Activated naive CD4-positive, alpha-beta T cell treated with Interleukin-2 at 50 U/mL for 16 hours (primary cell): Measurements from ENCODE around the gene SYNDIG1L.
"Not testable (repeated sequence)": the region's sequence is repeated elsewhere in the genome, so short reads cannot be mapped to it uniquely, and the experiment has no call there.

Experiments used
- DNase-seq: peaks from one replicate; pipeline ENCODE4 v3.0.0-alpha.2; 2020

The SYNDIG1L gene

DNA sequence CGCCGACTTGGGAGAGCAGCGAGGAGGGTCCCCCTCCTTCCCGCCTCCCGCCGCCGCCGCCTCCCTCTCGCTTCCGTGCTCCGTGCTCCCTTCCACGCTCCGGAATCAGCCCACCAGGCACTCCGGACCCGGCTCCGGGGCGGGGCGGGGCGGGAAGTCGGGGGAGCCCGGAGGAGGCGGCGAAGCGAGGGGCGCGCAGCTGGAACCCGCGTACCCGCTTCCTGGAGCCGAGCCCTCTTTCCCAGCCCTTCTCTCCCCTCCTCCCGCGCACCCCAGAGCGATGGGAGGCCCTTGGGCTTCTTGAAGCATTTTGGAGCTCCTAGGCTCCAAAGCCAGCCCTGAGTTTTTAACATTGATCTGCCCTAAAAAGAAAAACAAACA lies at the start of gene SYNDIG1L:
TSS of gene SYNDIG1L (minus strand) at position 9 of the 381 bp plus-strand sequence. CDS start 16,466 bp downstream, outside the sequence.
- no peak for DNase-seq

DNA sequence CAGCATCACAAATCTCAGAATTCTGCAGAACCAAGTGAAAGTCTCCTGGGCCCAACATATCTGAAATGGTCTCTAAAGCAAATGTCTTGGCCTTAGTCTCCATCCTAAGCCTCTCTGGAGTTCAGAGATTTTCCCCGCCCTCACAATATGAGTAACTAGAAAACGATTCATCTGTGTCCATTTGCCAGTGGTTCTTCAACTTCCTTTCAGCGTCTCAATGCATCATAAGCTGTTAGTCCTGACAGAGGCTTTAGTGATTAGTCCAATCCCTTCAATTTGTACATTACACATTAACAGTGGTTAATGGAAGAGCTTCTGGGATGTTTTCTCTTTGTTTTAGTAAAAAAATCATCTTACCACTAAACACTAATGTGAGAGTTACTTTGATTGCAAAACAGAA lies 49.7 kb upstream of the SYNDIG1L start:
- no peak for DNase-seq

DNA sequence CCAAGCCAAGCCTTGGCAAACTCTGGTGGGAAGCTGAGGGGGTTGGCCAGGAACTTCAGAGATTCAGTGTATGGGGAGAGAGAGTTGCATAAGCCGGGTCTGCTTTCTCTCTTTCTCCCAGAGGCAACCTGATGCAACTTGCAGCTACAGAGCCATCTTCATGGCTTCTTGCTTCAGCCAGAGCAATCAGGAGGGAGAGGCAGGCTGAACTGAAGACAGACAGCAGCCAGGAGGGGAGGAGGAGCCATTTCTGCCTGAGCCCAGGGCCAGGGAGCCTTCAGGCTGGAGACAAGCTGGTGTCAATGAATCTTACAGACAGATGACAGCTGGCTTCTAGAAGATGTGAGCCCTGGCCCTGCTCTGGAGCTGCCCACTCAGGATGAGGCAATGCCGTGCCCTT lies 48.4 kb upstream of the SYNDIG1L start:
- no peak for DNase-seq

DNA sequence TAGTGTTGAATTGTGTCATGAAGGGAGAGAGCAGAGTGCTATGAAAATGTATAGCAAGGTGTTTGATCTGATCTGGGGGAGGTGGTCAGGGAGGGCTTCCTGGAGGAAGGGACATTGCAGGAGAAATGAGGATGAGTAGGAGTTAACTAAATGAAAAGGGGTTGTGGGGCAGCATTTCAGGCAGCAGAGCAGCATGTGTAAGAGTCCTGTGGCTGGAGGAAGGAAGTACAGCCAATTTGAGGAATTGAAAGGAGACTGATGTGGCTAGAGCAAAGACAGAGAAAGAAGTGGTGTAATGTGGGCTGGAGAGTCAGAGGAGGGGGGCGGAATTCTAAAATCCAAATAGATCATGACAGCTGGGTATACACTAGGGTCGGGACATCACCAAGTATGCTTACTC lies 46.6 kb upstream of the SYNDIG1L start:
- no peak for DNase-seq

DNA sequence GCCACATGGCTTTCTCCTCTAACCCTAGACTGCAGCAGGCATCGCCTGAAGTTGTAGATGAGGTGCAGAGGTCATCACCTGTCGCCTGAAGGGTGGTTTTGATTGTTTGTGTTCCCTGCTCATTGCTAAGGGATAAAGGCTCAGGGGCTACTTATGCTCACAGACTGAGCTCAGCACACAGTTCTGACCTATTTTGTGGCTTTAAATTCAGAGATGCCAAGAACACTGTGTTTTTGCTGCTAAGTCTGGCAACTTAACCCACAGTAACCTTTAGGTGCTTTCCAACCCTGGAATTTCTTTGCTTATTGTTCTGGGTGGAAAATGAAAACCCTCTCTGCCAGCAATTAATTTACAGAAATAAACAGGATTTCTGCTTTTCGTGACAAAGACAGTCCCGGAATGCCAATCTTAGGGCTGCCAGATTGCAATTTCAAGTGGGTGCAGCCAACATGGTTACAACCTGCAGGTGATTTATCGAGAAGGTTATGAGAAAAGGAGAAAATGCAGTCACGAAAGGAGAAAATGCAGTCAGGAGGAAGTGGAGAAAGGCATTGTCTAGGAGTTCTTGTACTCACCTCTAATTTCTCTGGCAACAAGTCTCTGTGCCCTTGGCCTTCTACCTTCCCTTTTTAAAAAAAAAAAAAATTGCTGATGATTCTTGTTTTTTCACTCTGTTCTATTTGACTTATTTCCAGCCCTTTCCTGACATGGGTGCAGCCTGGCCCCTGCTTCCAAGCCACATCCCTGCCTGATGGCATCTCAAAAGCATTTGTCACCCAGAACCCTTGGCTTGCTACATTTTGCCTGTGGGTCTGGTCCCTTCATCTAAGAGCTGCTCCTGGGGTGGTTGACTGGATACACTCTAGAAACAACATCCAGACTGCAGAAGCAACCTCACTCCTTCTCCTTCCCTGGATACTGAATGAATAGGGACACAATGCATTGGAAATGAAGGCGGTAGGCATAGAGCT lies 43.8 kb upstream of the SYNDIG1L start:
- DNase-seq: no peak

DNA sequence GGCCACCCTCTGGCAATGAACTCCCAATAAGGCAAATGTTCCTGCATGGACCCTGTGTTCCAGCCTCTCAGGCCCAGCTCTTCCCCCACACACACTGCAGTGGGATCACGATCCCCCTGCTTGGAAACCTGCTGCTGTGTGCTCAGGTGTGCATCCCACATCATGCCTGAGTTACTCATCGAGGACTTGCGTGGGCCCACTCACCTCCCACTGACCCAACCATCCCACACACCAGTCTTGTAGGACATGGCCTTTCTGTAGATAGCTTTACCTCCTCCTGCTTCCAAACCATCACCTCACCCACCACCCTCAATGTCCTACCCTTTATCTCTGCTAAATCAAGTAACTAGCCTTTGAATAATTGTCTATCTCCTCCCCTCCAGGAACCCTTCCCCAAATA lies 42.5 kb upstream of the SYNDIG1L start:
- no peak for DNase-seq

DNA sequence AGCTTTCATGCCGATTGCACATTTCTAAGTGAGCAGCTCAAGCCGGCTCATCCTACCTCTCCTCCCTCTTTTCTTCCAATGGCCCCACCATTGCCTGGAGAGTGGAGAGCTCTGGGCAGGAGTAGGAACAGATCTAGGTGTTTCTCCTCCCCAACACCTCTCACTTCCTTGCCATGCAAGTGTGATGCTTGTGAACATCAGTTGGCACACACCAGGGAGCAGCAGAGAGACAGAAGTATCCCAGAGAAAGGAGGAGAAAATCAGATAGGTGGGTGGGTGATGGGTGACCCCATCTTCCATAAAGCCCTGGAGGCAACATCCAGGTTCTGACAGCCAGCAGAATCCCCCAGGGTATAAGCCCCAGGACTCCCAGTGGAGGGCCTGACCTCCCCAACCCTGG lies 39.3 kb upstream of the SYNDIG1L start:
- no peak for DNase-seq

DNA sequence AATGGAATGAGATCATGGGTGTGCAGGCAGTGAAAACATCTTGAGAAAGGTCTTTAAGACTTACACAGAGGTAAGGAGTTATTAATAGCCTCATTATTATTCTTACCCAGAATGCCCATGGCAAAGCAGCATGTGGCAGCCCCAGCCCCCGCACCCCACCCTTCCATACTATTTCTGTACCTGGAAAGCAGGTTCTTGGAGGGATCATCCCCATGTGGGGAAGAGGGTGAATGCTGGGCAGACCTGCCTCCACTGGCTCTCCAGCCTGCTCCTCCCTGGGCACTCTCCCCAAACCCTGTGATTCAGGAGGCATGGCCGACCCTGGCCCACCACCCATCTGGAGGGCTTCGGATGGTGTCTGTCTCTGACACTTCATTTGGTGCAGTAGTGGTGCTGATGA lies 38.8 kb upstream of the SYNDIG1L start:
- no peak for DNase-seq

DNA sequence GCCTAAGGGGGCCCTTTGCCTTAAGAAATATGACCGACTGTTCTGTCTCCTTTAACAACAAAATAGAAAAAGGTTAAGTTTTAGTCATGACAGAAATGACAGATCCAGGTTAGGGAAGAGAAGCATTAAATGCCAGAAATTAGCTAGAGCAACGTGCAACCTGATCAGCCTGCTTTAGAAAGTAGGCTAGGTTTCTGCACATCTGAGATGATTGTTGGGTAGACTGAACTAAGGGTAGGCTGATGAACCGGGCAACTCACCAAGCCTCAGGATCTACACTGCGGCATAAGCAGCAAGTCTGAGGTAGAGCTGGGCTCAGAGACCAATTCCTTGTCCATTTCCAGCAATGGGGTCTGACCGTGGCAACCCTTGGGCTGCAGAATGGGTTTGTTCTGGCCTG lies 37.7 kb upstream of the SYNDIG1L start:
- DNase-seq: no peak

DNA sequence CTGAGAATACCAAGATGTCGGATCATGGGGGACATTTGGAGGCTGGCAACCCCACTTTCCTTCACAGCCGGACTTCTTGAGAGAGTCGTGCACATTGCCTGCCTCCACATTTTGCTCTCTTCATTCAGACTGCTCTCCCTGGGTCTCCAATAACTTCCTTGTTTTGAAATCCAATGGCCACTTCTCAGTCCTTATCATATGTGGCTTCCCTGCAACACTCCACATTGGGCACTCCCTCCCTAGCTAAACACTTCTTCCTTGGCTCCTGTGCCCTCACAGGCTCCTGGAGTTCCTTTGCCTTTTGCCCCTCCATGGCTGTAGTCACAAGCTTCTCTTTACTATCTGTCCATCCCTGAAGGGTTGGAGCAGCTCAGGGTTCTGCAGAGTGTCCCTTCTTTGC lies 37.0 kb upstream of the SYNDIG1L start:
- no peak for DNase-seq

DNA sequence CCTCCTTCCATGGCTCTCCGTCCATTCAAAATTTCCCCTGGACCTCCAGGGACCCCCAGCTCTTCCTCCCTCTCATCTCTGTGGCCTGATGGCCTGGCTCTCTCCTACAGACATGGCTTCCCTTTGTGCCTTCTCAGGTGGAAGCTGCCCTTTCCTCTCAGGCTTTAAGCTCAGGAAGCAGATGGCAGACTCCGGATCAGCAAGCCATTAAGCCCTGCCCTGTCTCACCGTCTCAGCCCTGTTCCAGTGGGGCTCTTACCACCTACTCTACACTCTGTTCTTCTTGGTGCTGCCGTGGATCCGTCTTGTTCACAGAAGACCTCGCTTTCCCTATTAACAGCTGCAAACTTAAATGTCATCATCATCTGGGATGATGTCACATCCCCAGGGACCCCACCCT lies 34.0 kb upstream of the SYNDIG1L start:
- DNase-seq: no peak

DNA sequence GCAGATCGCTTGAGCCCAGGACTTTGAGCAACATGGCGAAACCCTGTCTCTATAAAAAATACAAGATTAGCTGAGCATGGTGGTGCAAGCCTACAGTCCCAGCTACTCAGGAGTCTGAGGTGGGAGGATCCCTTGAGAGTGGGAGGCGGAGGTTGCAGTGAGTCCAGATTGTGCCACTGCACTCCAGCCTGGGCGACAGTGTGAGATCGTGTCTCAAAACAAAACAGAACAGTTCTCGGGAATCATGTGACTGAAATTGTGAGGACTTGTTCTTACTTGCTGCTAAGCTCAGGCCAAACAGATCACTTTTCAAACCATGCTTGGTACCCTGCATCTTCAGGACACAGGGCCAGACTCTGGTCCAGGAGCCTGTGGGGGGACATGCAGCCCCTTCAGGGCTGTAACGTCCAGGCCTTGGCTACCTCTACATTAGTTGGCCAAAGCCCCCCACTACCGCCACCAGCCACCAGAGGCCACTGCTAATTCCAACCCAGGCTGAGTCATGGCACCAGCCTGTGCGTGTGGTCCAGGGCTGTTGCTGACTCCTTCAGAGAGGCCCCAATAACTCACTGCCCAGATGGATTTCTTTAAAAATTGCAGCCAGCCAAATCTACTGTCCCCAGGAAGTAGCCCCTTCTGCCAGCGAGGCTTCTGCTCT lies 33.4 kb upstream of the SYNDIG1L start:
- peak; percentile 24 for DNase-seq

DNA sequence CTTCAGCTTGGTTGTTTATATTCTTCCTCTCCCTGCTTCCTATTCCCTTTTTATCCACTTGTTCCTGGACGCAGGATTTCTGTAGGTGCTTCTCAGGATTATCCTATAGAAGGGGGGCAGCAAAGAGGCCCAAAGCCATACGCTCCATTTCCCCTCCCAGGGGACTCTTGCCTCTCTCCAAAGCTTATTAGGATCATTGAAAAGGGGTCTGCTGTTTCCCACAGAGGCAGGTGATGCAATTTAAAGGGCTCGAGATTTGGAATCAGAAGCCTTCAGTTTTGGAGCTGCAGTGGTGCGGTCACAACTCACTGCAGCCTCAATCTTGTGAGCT lies 31.5 kb upstream of the SYNDIG1L start:
- DNase-seq: no peak

DNA sequence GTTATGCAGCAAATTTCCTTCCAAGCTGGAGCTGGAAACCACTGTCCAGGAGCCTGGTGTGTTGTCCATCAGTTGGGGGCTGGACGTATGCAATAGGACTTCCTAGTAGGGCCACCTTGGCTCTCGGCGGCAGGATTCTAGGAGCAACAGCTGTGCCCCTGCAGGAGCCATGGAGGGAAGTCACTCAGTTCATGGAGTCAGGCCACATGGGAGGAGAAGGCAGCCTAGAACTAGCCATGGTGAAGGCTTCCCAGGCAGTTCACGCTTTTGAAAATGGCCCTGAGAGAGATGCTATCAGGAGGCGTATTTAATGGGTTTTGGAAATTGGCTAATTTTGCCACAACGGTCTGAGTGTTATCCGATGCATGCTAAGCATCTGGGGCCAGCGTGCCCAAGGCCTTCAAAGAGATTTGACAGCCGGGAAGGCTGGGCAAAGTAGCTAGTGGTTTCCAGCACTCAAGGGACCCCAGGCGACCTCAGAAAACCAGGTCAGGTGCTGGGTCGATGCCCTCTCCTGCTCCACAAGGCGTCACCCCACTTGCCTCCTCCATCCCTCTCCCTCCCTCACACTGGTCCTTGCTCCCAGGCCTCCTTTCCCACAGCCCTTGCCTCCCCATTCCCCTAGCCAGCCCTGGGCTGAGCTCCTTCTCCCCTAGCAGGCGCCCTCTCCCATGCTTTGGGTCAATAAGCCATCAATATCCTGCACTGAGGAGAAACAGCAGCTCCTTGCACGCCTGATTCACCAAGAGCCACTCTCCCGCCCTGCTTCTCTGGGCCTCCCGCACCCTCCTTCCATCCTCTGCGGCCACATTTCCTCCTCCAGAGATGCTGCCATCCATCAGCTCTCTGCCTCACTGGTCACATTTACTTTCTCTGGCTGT lies 30.9 kb upstream of the SYNDIG1L start:
- no peak for DNase-seq

DNA sequence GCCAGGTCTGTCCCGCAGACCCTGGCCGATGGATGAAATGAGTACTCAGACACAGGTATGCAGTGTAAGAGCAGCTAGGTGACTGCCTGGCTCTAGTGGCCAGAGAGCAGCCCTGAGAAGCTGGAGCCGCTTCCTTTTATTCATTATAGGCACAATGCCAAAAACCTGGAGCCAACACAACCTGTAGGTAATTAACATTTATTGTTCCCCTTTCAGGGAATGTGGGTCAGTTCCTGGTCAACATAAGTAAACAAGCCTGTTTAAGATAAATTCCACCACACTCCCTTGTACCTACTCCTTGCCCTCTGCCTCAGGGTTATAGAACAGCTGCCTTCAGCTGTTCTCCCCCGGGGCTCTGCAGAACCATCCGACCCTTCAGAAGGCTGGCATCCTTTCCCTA lies 28.4 kb upstream of the SYNDIG1L start:
- DNase-seq: not testable (repeated sequence)

DNA sequence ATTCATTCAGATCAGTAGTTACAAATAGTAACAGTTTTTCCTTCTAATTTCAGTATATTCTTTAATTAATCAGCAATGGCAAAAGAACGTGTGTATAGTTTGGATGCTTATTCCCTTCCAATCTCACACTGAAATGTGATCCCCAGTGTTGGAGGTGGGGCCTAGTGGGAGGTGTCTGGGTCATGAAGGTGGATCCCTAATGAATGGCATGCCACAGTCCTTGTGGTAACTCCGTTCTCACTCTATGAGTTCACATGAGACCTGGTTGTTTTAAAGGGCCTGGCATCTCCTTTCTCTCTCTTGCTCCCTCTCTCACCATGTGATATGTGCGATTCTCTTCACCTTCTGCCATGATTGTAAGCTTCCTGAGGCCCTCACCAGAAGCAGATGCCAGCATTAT lies 18.9 kb upstream of the SYNDIG1L start:
- DNase-seq: no peak

DNA sequence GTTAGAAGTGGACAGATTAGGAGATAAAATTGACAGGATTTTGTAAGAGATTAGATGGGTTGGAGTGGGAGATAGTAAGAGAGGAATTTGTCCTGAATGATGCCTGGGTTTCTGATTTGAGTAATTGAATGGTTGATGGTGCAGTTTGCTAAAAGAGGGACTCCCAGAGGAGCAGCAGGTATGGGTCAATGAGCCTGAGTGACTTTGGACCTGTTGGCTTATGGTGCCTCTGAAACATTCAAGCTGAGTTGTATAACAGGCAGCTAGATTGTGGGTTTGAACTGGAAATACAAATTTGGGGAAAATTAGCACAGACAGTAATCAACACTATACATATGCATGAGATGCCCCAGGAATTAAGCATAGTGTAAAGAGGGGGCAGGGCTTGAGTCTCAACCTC lies 16.7 kb upstream of the SYNDIG1L start:
- DNase-seq: no peak

DNA sequence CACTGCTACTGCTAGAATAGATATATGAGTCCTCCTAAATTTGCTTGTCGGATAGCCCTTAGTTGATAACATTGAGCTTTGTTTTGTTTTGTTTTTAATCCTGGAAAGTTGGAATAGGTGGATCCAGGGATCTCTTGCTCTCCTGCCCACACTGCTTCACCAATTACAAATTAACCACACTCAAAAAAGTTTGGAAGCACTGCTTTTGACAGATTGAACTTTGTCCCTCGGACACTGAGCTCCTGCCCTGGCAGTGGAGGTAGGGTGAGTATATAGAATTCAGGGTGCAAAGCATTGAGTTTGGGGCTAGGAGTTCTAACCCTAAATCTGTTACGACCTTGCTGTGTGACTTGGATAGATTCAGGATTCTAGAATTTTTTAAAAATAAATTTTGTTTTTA lies 15.1 kb upstream of the SYNDIG1L start:
- DNase-seq: no peak

DNA sequence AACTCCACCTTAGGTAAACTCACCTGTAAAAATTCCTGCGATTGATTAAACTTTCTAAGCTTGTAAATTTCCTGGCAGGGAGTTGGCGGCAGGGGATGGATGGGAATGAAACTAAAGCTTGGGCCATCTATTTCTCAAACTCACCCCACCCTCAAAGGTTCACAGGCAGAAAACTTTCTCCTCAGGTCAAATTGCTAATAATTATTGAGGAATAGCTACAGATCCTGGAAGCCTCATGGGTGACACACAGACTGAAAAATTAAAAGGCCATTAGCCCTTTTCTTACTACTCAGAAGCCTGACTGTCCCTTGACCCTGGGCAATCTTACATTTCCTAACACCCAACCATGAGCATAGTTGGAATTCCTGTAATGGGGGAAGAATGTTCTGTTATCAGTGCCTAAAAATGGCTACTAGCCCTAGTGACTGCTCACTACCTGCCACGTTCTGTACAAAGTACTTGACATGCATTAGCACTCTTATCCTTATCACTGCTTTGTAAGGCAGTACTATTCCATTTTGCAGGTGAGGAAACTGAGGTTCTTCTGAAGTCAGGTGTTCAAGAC lies 12.4 kb upstream of the SYNDIG1L start:
- DNase-seq: no peak

DNA sequence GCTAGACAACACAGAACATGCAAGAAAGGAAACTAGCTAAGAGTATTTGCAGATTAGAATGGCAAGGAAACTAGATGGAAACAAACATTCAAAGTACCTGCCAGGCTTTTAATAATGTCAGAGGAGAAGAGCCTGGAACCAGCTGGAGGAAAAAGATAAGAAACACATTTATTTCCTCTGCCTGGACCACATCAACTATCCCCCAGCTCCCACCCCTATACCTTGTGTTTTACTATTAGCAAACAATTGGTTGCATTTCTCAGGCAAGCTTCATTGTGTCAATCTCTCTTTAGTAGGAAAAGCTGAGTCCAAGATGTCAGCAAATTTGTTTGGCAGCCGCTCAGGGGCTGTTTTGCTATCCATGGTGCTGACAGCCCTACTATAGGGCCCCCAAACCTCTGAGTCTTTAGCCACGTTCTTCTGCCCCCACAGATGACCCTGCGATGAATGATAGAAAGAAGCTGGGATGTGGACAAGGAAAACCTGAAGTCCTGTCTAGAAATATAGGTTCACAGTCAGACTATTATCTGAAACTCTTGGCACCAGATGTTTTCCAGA lies 11.6 kb upstream of the SYNDIG1L start:
- DNase-seq: no peak

DNA sequence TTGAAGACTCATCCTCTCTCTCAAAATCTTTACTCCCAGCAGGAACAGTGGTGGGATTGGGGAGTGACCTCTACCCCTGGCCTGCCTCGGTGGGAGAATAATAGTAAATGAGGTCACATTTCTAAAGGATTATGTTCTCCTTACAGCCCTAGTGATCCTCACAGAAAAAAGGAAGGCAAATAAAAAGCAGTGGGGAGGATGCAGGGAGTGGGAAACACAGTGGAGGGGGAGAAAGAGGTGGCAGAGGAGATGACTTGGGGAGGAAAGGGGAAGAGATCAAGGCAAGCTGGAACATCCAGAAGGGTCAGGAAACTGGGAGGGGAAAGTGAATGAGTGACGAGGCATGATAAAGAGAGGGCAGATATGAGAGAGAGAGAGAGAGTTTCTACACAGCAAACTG lies 8.3 kb upstream of the SYNDIG1L start:
- DNase-seq: no peak

DNA sequence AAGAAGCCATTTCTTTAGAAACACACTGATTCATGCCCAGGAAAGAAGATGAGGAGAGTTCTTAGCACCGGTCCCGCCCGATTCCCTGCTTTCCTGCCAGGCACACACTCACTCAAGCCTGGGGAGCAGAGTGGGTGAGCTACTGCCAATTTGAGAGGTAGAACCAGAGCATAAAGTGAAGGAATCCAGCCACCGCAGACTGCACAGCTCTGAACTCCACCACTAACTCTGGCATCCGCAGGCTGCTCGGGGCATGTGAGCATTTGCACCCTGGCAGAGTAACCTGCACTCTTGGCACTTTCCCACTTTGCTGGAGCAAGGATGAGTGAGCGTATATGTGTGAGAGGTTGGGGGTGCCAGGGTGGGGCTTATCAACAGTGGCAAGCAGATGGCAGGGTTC lies 4.0 kb upstream of the SYNDIG1L start:
- DNase-seq: no peak

DNA sequence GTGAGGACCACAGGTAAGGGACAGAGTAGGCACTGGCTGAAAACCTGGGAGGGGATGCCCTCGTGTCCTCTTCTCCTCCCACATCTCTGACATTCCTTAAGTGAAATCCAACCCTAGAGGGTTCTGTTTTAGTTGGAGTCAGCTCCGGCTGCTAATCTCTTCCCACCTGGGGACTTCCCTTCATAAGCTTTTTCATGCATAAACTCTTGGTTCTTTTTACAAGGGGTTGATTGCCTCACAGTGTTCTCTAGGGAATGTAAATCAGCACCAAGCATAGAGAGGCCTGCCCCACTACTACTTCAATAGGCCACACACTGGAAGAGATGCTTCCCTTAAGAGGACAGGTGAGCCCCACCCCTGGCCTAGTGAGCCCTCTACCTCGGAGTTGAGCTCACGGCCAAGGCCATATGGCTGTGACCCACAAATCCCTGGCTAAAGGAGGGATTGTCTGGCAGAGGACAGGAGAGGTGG lies 3.2 kb upstream of the SYNDIG1L start:
- no peak for DNase-seq
